HAP-1 (cell line): ENCODE data around the gene CPSF4L.

Source experiments
- DNase-seq, 2 experiments: peaks; one replicate each; pipeline ENCODE4 v3.0.0-alpha.2; 2016 to 2020; ENCODE audit warnings: low spot score in 2 of 2
- H3K27me3 ChIP-seq: fragments of 250-450 bp; sonication (Bioruptor Pico); 2 replicates; pipeline ENCODE4 v1.5.1; 2020; ENCODE audit warnings: low read depth, mild to moderate bottlenecking, moderate library complexity
- H3K36me3 ChIP-seq: fragments of 250-450 bp; sonication (Bioruptor Pico); replicated peaks from 2 replicates; pipeline ENCODE4 v1.5.1; 2020; ENCODE audit warnings: mild to moderate bottlenecking
- H3K4me1 ChIP-seq: fragments of 250-450 bp; sonication (Bioruptor Pico); 2 replicates; pipeline ENCODE4 v1.5.1; 2020; ENCODE audit warnings: mild to moderate bottlenecking
- H3K4me3 ChIP-seq: fragments of 250-450 bp; sonication (Bioruptor Pico); 2 replicates; pipeline ENCODE4 v1.5.1; 2020; ENCODE audit warnings: mild to moderate bottlenecking, moderate library complexity
- H3K9me3 ChIP-seq: fragments of 250-450 bp; sonication (Bioruptor Pico); 2 replicates; pipeline ENCODE4 v1.5.1; 2020; ENCODE audit warnings: mild to moderate bottlenecking, moderate library complexity
- in situ Hi-C: fragments of 300-500 bp; cut with MboI; formaldehyde crosslinking; loops from 3 replicates; pipeline ENCODE4 v1.14.3; 2020; ENCODE audit warnings: low sequenced_read_pairs, inconsistent platforms, mixed read lengths

CPSF4L gene

GRCh38 chr17:73255671-73256181 lies 6.0 kb downstream of the CPSF4L start:
- in situ Hi-C loops, result loop anchor here (5.0 to 25.0 kb wide), 3 partner anchors 57 to 957 kb away; partner anchors contain the start of genes CDC42EP4, RPL38 and TTYH2
- Histone ChIP-seq H3K4me3 (no peak overlapping the region), H3K9me3 (no peaks in the 10 kb centered on the region), H3K27me3 (no peaks in the 10 kb centered on the region), H3K36me3 (no peaks in the 10 kb centered on the region), H3K4me1 (no peaks in the 10 kb centered on the region)
- peak; percentile 28 to 72 for DNase-seq

DNA sequence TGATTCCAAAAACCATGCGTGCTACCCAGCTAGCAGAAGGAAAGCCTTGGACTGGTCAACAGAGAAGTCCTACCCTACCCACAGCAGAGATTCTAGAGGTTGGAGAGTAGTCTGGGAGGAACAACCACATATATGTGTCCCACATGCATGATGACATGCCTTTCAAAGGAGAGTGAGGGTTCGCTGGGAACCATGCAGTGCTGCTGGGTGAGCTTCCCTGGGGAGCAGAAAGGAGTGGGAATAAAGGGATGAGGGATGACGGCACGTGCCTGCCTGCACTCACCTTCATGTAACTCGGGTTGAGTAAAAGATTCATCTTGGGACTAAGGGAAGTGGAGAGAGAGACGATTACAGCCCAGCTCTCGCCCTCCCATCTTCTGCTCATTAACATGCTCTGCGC lies 9.8 kb downstream of the CPSF4L start:
- H3K4me3 ChIP-seq, result no peak overlapping the region
- no peak for DNase-seq
- no peaks in the 10 kb centered on the region for H3K4me1 ChIP-seq
- in situ Hi-C loops, result loop anchor here (25.0 kb wide), 1 partner anchor 960 kb away; the partner anchor contains the start of genes RPL38 and TTYH2
- peaks cover 3% of the 10 kb centered on the region; the same call in 1 of the 2 replicates for H3K36me3 ChIP-seq
- no peaks in the 10 kb centered on the region for H3K9me3 ChIP-seq
- no peaks in the 10 kb centered on the region for H3K27me3 ChIP-seq

DNA sequence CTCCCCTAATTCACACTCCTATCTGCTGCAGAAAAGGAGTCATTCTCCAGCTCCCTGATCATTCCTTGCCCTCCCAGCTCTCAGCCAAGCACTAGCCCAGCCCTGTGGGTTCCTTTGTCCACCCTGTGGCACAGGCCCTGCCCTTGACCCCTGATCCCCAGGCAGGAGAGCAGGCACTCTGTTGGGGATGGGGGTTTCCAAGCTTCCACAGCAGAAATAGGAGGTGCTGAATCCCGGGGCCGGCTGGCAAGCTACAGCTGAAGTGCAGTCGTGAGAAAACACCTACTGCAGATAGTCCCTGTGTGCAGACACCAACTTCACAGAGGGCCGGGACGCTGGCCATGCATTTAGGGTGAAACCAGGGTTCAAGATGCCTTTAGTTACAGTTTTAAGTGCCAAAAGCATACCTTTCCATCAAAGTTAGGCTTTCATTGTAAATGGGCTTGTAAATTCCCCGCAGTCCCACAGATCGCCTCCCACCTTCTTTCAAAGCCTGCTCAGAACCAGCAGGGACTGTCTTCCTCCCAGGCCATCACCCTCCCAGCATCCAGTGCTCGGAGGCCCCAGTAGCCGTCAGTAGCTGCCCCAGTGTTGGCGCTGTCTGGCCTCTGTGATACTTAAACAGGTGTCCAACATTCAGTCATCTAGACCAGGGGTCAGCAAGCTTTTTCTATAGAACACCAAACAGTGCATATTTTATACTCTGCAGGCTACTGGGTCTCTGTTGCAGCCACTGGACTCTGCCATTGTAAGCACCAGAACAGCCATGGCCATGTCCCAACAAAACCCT lies 10.6 kb downstream of the CPSF4L start:
- Histone ChIP-seq H3K9me3 (no peaks in the 10 kb centered on the region), H3K27me3 (no peaks in the 10 kb centered on the region), H3K36me3 (peaks cover 3% of the 10 kb centered on the region; the same call in 1 of the 2 replicates), H3K4me3 (no peak overlapping the region), H3K4me1 (no peaks in the 10 kb centered on the region)
- in situ Hi-C loops, result loop anchor here (25.0 kb wide), 1 partner anchor 961 kb away; the partner anchor contains the start of genes RPL38 and TTYH2
- no peak for DNase-seq

- Histone ChIP-seq H3K4me3 (no peak overlapping the region), H3K4me1 (no peaks in the 10 kb centered on the region), H3K27me3 (no peaks in the 10 kb centered on the region), H3K36me3 (peaks cover 3% of the 10 kb centered on the region), H3K9me3 (no peaks in the 10 kb centered on the region)
- no peak for DNase-seq
- in situ Hi-C loops, result loop anchor here (25.0 kb wide), 1 partner anchor 963 kb away; the partner anchor contains the start of genes RPL38 and TTYH2
Observed at GRCh38 chr17:73249700-73250099, 12.0 kb downstream of the CPSF4L start.

DNA sequence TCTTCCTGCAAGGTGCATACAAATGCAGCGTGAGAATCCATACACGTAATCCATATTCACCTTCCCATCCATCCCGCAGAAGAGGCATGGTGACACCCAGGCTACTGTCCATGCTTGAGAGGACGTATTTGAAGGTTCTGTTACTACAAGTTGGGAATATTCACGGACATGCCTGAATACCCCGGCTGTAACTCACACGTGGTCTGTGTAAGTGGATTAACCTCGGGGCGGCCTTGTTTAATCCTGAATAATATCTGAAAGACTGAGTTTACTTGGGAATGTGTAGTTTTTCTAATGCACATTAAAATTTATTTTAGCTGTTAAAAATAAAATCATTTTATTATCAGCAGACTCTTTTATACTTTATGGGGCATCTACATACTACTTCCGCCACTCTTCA lies 13.1 kb downstream of the CPSF4L start:
- no peak overlapping the region for H3K4me3 ChIP-seq
- in situ Hi-C loops, result no loop called here
- no peaks in the 10 kb centered on the region for H3K9me3 ChIP-seq
- no peak for DNase-seq
- H3K36me3 ChIP-seq, result peaks cover 10% of the 10 kb centered on the region
- H3K27me3 ChIP-seq, result no peaks in the 10 kb centered on the region
- no peaks in the 10 kb centered on the region for H3K4me1 ChIP-seq

- H3K4me1 ChIP-seq, result no peaks in the 10 kb centered on the region
- no peak for DNase-seq
- H3K27me3 ChIP-seq, result no peaks in the 10 kb centered on the region
- H3K36me3 ChIP-seq, result peaks cover 13% of the 10 kb centered on the region
- no peaks in the 10 kb centered on the region for H3K9me3 ChIP-seq
- in situ Hi-C loops, result no loop called here
- no peak overlapping the region for H3K4me3 ChIP-seq
Observed at GRCh38 chr17:73247726-73248125, 14.0 kb downstream of the CPSF4L start.

- Histone ChIP-seq H3K4me1 (peaks cover 5% of the 10 kb centered on the region), H3K9me3 (no peaks in the 10 kb centered on the region), H3K36me3 (peaks cover 53% of the 10 kb centered on the region), H3K4me3 (no peak overlapping the region), H3K27me3 (no peaks in the 10 kb centered on the region)
- in situ Hi-C loops, result no loop called here
- no peak for DNase-seq
Observed at GRCh38 chr17:73240561-73240960, 21.1 kb downstream of the CPSF4L start.

DNA sequence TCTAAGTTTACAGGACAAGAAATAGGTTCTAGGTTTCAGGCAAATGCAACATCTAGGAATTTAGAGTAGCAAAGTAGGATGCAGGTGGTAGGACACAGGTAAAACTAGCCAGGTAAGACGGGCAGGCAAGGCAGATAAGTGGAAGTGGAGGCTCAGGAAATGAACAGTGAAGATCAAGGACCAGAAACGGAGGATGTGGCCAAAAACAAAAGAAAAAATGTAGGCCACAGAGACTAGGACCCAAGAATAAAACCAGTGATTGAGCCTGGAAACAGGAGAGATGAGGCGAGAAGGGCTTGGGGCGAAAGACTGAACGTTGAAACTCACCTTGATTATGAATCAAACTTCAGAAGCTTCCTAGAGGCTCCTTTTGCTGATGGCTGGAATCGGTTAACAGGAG lies 24.0 kb downstream of the CPSF4L start:
- Histone ChIP-seq H3K36me3 (peaks cover 50% of the 10 kb centered on the region), H3K4me3 (no peak overlapping the region), H3K27me3 (no peaks in the 10 kb centered on the region), H3K4me1 (peaks cover 5% of the 10 kb centered on the region), H3K9me3 (no peaks in the 10 kb centered on the region)
- in situ Hi-C loops, result loop anchor here (10.0 kb wide), 1 partner anchor 513 kb away; no protein-coding TSS in a partner anchor
- no peak for DNase-seq

- peaks cover 33% of the 10 kb centered on the region for H3K36me3 ChIP-seq
Observed at GRCh38 chr17:73234736-73235135, 26.9 kb downstream of the CPSF4L start.

DNA sequence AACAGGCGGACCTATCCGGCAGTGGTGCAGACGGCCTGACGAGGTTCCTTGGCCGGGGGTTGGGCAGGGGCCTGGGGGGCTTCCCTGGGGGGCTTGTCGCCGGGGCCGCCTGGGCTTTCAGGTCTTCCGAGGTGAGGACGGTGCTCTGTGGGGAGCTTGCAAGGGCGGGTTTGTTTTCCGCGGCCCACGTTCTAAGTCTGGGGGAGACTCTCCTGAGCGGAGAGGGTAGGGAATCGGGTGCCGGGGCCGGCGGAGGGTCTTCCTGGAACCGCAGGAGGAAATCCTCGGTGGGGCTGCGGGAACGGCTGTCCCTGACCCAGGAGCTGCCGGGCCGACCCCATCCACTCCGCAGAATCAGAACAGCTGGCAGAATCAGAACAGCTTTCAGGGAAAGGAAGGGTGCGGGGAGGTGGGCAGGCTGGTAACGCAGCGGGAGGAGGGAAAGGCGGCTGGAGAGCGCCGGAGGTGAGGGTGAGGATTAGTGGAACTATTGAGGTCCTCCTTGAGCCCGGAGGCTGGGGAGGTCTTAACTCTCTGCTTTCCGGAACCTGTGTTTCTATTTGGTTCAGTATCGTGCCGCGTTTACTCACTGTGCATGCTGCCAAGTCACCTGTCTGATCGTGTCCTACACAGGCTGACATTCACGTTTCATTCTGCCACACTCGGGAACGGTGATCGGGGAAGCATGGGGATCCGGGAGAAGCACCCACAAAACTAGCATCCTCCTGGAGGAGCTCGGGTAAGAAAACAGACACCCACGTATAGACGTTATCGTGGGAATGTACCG lies 28.9 kb downstream of the CPSF4L start:
- peaks cover 11% of the 10 kb centered on the region for H3K4me1 ChIP-seq

More at GRCh38 chr17:73234736-73235135, 26.9 kb downstream of the CPSF4L start:
- in situ Hi-C loops, result loop anchor here (10.0 kb wide), 1 partner anchor 510 kb away; no protein-coding TSS in a partner anchor
- Histone ChIP-seq H3K9me3 (no peaks in the 10 kb centered on the region), H3K4me1 (peaks cover 5% of the 10 kb centered on the region), H3K4me3 (no peak overlapping the region), H3K27me3 (no peaks in the 10 kb centered on the region)
- no peak for DNase-seq

DNA sequence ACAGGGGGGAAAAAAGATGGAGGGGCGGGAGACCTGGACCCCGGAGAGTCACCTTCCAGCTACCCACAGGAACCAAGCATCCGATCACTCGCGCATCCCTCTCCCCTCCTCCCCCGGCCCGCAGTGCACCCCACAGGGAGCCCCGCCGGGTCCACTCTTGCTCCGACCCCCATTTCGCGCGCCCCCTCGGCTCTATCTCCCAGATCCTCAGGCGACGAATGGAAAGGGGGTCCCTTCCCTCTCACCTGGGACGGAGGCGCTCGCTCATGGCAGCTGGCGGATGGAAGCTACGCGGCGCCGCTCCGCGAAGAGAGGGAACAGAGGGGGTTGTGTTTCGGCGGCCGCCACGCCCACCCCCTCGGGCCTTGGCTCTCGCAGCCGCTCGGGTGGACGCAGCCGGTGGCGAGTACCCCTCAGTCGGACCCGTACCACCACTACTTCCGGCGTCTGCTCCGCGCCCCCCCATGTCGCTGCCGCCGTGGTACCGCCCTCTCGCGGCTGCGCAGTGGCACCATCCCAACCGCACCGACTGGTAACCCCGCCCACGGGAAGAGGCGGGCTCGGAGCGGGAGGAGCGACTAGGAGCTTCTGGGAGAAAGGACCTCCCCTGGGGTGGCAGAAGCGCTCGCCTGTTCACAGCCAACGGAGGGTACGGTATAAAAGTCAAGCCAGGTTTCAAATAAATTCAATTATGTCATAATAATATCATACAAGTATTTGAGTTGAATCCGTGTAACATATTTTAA lies 29.7 kb downstream of the CPSF4L start:
- in situ Hi-C loops, result loop anchor here (10.0 kb wide), 1 partner anchor 507 kb away; no protein-coding TSS in a partner anchor
- peaks cover 19% of the 10 kb centered on the region for H3K36me3 ChIP-seq
- DNase-seq, result peak; percentile 92 to 97
- H3K4me1 ChIP-seq, result peaks cover 18% of the 10 kb centered on the region
- H3K27me3 ChIP-seq, result no peaks in the 10 kb centered on the region
- H3K4me3 ChIP-seq, result peak overlapping the region; percentile 90
- no peaks in the 10 kb centered on the region for H3K9me3 ChIP-seq

More for the DNA sequence above, 28.9 kb downstream of the CPSF4L start:
- H3K36me3 ChIP-seq, result peaks cover 19% of the 10 kb centered on the region
- H3K9me3 ChIP-seq, result no peaks in the 10 kb centered on the region
- in situ Hi-C loops, result loop anchor here (10.0 kb wide), 1 partner anchor 508 kb away; no protein-coding TSS in a partner anchor
- no peaks in the 10 kb centered on the region for H3K27me3 ChIP-seq
- DNase-seq, result peak; percentile 27 to 62
- peak overlapping the region; percentile 90 for H3K4me3 ChIP-seq

GRCh38 chr17:73231395-73231794 lies 30.3 kb downstream of the CPSF4L start:
- Histone ChIP-seq H3K36me3 (peaks cover 15% of the 10 kb centered on the region), H3K4me1 (peaks cover 22% of the 10 kb centered on the region), H3K27me3 (no peaks in the 10 kb centered on the region), H3K4me3 (peak overlapping the region; percentile 90), H3K9me3 (no peaks in the 10 kb centered on the region)
- in situ Hi-C loops, result loop anchor here (10.0 kb wide), 1 partner anchor 507 kb away; no protein-coding TSS in a partner anchor
- peak in 1 of 2 experiments; percentile 31 for DNase-seq

DNA sequence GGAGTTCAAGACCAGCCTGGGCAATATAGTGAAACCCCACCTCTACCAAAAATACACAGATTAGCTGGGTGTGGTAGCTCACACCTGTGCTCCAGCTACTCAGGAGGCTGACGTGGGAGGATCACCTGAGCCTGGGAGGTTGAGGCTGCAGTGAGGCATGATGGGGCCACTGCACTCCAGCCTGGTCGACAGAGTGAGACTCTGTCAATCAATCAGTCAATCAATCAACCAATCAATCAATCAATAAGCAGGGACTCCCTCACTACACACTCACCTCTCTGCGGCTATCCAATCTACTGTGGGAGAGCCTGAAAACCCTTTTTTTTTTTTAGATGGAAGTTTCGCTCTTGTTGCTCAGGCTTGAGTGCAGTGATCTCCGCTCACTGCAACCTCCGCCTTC lies 31.6 kb downstream of the CPSF4L start:
- DNase-seq, result no peak
- Histone ChIP-seq H3K4me3 (no peak overlapping the region), H3K9me3 (no peaks in the 10 kb centered on the region), H3K27me3 (no peaks in the 10 kb centered on the region), H3K4me1 (peaks cover 22% of the 10 kb centered on the region), H3K36me3 (peaks cover 2% of the 10 kb centered on the region)
- in situ Hi-C loops, result loop anchor here (10.0 kb wide), 1 partner anchor 505 kb away; no protein-coding TSS in a partner anchor
